ENCODE results near the gene DRAXIN.

Gene DRAXIN

GRCh38 chr1:11657654-11658053 is 33.9 kb upstream of the DRAXIN start:
- DNase-seq = no peak

DNA sequence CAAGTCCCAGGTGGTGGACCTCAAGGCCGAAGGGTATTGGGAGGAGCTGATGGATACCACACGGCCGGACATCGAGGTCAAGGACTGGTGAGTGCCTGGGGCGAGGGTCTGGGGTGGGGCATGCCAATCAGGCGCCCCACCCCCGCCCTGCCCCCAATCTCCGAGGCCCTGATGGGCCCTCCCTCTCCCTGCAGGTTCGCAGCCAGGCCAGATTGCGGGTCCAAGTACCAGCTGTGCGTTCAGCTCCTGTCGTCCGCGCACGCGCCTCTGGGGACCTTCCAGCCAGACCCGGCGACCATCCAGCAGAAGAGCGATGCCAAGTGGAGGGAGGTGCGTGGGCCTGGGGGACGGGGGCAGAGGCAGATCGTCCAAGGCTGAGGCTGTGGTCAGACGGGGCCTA is 33.0 kb upstream of the DRAXIN start:
- DNase-seq = no peak

DNA sequence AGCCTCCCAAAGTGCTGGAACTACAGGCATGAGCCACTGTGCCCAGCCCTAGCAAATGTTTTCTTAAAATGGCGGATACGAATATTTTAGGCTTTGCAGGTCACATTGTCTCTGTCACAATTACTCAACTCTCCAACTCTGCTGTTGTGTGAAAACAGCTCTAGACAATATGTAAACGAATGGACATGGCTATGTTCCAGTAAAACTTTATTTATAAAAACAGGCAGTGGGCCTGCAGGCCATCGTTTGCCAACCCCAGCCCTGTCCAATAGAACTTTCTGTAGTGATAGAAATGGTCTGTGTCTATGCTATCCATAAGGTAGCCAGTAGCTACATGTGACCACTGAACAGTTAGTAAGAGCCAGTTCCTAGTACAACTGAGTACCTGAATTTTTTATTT is 31.8 kb upstream of the DRAXIN start:
- DNase-seq = no peak

GRCh38 chr1:11661103-11661502 is 30.4 kb upstream of the DRAXIN start:
- DNase-seq = no peak

GRCh38 chr1:11664336-11665065 is 27.0 kb upstream of the DRAXIN start:
- no peak for DNase-seq

DNA sequence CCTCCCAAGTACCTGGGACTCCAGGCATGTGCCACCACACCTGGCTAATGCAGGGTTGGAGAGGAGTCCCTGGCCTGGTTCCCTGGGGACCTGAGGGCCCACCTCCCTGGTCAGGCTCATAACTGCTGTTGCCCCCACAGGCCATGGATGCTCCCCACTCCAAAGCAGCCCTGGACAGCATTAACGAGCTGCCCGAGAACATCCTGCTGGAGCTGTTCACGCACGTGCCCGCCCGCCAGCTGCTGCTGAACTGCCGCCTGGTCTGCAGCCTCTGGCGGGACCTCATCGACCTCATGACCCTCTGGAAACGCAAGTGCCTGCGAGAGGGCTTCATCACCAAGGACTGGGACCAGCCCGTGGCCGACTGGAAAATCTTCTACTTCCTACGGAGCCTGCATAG is 23.0 kb upstream of the DRAXIN start:
- no peak for DNase-seq

- no peak for DNase-seq
Measured at GRCh38 chr1:11670747-11671146, 20.8 kb upstream of the DRAXIN start.

DNA sequence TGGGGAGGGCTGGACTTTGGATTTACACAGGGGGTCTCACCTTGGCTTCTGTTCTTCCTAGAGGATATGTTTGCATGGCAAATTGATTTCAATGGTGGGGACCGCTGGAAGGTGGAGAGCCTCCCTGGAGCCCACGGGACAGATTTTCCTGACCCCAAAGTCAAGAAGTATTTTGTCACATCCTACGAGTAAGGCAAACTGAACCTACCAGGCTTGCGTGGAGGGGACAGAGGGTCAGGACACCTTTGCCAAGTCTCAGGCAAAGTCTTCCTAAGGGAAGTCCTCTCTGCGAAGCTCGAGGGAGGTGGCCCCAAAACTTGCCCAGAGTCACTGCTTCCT is 20.3 kb upstream of the DRAXIN start:
- no peak for DNase-seq

- DNase-seq = no peak
Measured at GRCh38 chr1:11671544-11672286, 19.8 kb upstream of the DRAXIN start.

- DNase-seq = no peak
Measured at GRCh38 chr1:11673089-11673769, 18.3 kb upstream of the DRAXIN start.

- DNase-seq = no peak
Measured at GRCh38 chr1:11674488-11674887, 17.0 kb upstream of the DRAXIN start.

DNA sequence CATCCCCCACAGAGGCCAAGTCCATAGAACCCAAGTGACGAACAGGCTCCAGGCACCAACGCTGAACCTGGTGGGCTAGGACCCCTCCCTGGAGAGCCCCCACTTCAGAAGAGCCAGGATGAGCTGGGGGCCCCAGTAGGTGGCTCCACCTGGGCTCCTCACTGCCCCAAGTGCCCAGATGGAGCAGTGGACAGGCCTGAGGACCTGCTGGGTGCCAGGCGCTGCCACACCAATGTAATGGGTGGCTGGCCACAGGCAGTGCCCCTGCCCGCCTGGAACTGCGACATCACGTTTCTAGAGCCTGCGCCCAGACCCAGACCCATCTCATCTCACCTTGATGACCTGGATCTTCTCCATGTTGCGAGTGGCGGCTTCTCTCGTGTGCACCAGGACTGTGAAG is 16.2 kb upstream of the DRAXIN start:
- DNase-seq = no peak

DNA sequence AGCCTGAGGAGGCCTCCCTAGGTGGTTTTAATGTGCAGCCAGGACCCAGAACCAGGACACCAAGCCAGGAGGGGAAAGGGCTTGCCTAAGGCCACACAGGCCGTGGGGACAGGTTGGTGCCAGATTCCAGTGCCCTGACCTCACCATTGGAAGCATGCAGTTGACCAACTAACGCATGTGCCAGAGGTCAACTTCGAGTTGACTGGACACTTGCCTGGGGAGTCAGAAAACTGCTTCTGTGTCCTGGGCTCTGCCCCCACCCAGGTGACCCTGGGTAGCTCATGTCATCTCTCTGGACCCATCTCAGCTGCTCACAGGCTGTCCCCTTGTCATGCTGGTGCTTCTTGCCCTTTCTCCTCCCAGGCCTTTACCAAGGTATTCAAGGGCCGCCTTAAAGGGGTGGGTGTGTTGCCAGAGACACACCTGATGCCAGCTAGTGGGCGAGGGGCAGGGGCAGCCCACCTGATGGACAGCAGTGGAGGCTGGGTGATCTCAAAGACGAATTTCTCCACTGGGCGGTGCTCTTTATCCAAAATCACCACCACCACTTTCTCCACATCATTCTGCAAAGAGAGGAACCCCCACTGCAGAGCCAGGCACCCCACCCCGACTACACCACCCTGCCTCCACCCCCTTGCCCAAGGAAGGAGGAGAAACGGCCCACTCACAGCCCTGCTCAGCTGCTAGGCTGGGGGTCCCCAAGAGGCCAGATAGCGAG is 15.0 kb upstream of the DRAXIN start:
- no peak for DNase-seq

DNA sequence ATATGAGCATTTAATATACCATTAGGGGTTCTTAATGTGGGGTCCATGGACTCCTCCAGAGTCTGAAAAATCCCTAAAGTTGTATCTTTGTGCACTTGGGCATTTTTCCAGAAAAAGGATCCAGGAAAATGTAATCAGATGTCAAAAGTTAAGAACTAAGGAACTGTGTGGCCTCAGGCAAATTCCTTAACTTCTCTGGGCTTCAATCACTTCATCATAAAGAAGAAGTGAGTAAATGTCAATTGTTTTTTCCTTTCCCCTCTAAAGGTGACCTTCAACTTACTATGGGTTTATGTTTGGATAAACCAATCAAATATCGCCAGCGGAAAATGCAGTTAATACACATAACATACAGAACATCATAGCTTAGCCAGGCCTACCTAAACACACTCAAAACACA is 13.1 kb upstream of the DRAXIN start:
- DNase-seq = no peak

GRCh38 chr1:11680270-11681070 is 11.0 kb upstream of the DRAXIN start:
- DNase-seq = no peak

GRCh38 chr1:11681071-11681771 is 10.3 kb upstream of the DRAXIN start, which contains the start of gene MAD2L2:
TSS of gene MAD2L2 (minus strand) at chr1:11681148. CDS start at chr1:11680601, 547 bp downstream.
- peak; percentile 77 for DNase-seq

DNA sequence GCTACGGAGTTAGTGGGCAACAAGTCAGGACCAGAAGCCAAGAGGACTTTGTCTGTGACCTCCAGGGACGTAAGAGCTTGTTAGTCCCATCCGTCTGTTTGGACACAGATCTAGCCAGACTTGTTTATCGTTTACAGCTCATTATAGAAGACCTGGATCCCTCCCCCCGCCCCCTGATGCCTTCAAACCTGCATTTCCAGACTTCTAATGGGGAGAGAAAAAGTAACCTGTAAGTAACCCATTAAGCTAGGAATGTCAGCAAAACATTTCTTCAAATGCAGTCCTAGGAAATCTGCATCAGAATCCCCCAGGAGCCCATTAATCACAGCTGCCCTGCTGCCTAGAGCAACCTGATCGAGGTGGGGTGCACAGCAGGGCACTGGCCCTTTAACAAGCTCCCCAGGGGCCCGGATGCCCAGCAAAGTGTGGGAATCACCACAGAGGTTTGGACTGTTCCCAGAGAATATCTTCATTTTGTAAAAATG is 9.2 kb upstream of the DRAXIN start:
- no peak for DNase-seq

DNA sequence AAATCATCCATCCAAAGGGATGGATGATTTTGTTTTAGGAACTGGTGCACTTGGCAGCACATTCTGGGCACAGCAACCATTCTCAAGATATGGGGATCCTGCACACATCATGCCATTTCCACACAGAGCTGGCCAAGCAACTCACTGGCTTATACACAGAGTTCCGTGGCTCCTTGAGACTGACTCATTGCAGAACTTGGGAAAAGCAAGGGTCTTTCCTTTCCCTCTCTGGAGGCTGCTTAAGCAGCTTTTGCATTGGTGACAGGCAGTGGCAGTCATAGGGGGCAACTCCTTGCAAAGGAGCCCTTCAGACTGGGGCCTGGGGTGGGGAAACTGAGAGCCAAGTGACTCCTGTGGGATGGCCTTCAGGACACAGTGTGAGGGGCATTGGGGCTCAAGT is 8.7 kb upstream of the DRAXIN start:
- no peak for DNase-seq

DNA sequence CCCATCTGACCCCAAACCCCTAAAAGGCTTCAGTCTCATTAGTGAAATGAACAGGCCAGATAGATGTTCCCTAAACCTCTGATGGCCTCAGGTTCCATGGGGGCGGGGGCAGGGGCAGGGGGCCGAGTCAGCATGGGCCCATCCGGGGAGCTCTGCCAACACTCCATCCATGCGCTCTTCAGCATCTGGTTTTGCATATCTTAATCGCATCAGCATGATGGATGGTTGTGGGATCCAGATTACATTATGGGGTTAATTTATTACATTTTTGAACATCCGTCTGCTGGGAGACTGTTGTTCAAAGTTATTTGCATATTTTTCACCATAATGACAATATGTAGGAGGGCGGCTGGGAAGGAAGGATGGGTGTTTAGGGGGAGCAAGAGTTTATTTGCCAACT is 7.4 kb upstream of the DRAXIN start:
- no peak for DNase-seq

DNA sequence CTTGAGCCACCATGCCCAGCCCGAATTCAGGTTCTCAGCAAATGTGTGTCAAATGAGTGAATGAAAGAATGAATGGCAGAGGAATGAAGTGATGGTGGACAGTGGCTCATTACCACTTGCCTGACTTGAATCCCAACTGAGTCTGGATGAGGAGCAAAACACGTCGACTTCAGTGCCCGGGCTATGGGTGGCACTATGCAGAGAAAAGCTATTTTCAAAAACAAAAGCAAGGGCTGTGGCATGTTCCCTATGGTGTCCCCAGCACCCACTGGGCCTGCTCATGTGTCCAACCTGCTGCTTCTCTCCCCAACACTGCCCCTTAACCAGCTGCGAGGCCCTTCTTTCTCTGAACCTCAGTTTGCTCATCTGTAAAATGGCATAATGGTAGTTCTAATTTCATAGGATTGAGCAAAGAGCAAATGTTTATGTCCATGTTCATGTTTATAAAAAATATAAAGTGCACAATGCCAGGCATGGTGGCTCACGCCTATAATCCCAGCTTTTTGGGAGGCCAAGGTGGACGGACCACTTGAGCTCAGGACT is 6.2 kb upstream of the DRAXIN start:
- DNase-seq = no peak

GRCh38 chr1:11688506-11688905 is 3.0 kb upstream of the DRAXIN start:
- DNase-seq = no peak
